Keratinocyte (primary cell): Measurements from ENCODE around the gene CHI3L1. TPM values are rescaled to one million over a fixed set of nuclear protein-coding genes. Genes with fewer than 3 reads are reported as not detected.

Experiments
- DNase-seq: peaks from one replicate; pipeline ENCODE4 v3.0.0-alpha.2; 2011; ENCODE audit warnings: low read depth, missing footprints, low spot score
- FAIRE-seq: peaks from 2 replicates; lab custom pipeline; 2011; peaks lifted over from hg19 to GRCh38; lab: Jason Lieb, UNC
- H2AFZ ChIP-seq: 2 replicates; pipeline ENCODE4 v1.6.0; 2012; ENCODE audit warnings: low read length, control low read depth, inconsistent platforms; ENCODE audit not compliant: control insufficient read depth
- H3K27ac ChIP-seq: 2 replicates; pipeline ENCODE4 v1.5.1; 2011; ENCODE audit warnings: low read length; ENCODE audit not compliant: control insufficient read depth, insufficient read depth
- H3K27me3 ChIP-seq: 3 replicates; pipeline ENCODE4 v1.6.0; 2011; ENCODE audit warnings: low read length; ENCODE audit not compliant: control insufficient read depth, insufficient read depth; ENCODE audit errors: extremely low read depth
- H3K36me3 ChIP-seq, 2 experiments: 2 replicates in 1 of 2; 3 replicates in 1 of 2; pipeline ENCODE4 v1.5.1; 2011; ENCODE audit warnings: low read length in 2 of 2, mild to moderate bottlenecking in 1 of 2; ENCODE audit not compliant: control insufficient read depth in 2 of 2, insufficient read depth in 2 of 2; ENCODE audit errors: extremely low read depth in 1 of 2
- H3K4me1 ChIP-seq: 3 replicates; pipeline ENCODE4 v1.5.1; 2011; ENCODE audit warnings: low read length; ENCODE audit not compliant: control insufficient read depth, insufficient read depth; ENCODE audit errors: extremely low read depth
- H3K4me2 ChIP-seq: 3 replicates; pipeline ENCODE4 v1.6.0; 2011; ENCODE audit warnings: low read depth, low read length; ENCODE audit not compliant: control insufficient read depth, insufficient read depth; ENCODE audit errors: extremely low read depth
- H3K4me3 ChIP-seq, 3 experiments: fragments of 200-600 bp in 1 of 3; sonication (generic) in 1 of 3; 2 replicates in 2 of 3; 3 replicates in 1 of 3; pipeline ENCODE4 v1.5.1; 2011 to 2016; ENCODE audit warnings: low read length in 3 of 3, mild to moderate bottlenecking in 3 of 3, control low read depth in 2 of 3, inconsistent platforms in 1 of 3, low read depth in 1 of 3, mixed read lengths in 1 of 3, mixed run types in 1 of 3, moderate library complexity in 1 of 3; ENCODE audit not compliant: control insufficient read depth in 2 of 3, insufficient read depth in 2 of 3; ENCODE audit errors: extremely low read depth in 1 of 3
- H3K79me2 ChIP-seq: 2 replicates; pipeline ENCODE4 v1.6.0; 2012; ENCODE audit warnings: low read length; ENCODE audit not compliant: control insufficient read depth, insufficient read depth
- H3K9ac ChIP-seq: 3 replicates; pipeline ENCODE4 v1.6.0; 2011; ENCODE audit warnings: low read length; ENCODE audit not compliant: control insufficient read depth, insufficient read depth; ENCODE audit errors: extremely low read depth
- H3K9me1 ChIP-seq: 3 replicates; pipeline ENCODE4 v1.6.0; 2011; ENCODE audit warnings: low read length; ENCODE audit not compliant: control insufficient read depth, insufficient read depth; ENCODE audit errors: extremely low read depth
- H3K9me3 ChIP-seq: 2 replicates; pipeline ENCODE4 v1.5.1; 2012; ENCODE audit warnings: low read depth, low read length; ENCODE audit not compliant: control insufficient read depth
- H4K20me1 ChIP-seq: 3 replicates; pipeline ENCODE4 v1.6.0; 2011; ENCODE audit warnings: low read length; ENCODE audit not compliant: control insufficient read depth, insufficient read depth; ENCODE audit errors: extremely low read depth
- CTCF ChIP-seq, 3 experiments: IDR thresholded peaks in 1 of 3; conservative IDR thresholded peaks in 1 of 3; optimal IDR thresholded peaks in 1 of 3; 2 replicates in 2 of 3; 3 replicates in 1 of 3; pipeline versions ENCODE3 to v1.5.1; 2011; ENCODE audit warnings: low read length in 3 of 3, mild to moderate bottlenecking in 3 of 3, moderate library complexity in 2 of 3, control low read depth in 1 of 3, inconsistent platforms in 1 of 3; ENCODE audit not compliant: insufficient read depth in 2 of 3; ENCODE audit errors: extremely low read depth in 1 of 3
- EZH2 ChIP-seq: IDR thresholded peaks from one replicate; pipeline ENCODE4 v1.6.1; 2012; ENCODE audit warnings: inconsistent platforms, mild to moderate bottlenecking, low read length, moderate library complexity
- dilution Hi-C: fragments of 300-500 bp; cut with MboI; formaldehyde crosslinking; loops from one replicate; pipeline ENCODE4 v1.7.0; 2020; ENCODE audit warnings: low sequenced_read_pairs; ENCODE audit not compliant: extremely low pct_ligation_motif_present
- polyA plus RNA-seq, 5 experiments: library from polyadenylated mRNA; depleted of rRNA in 3 of 5; stranded (reverse) in 3 of 5; stranded (forward) in 1 of 5; unstranded in 1 of 5; fragments of >200 nt; gene quantifications; 1 replicate in 1 of 5; 2 replicates in 3 of 5; 3 replicates in 1 of 5; pipeline versions ENCODE4 v1.2.1 to v1.2.3, GENCODE V29; 2011 to 2012; ENCODE audit warnings: missing spikeins in 2 of 5, low read depth in 1 of 5, low replicate concordance in 1 of 5

Gene CHI3L1
- polyA plus RNA-seq, 1 donor (not counting 4 experiments of a cell fraction or from before 2014, with no cell fraction given): 0.20 TPM

- no peaks in the 10 kb centered on the region for H4K20me1 ChIP-seq
- no peaks in the 10 kb centered on the region for H3K36me3 ChIP-seq
- H3K9ac ChIP-seq: no peak overlapping the region
- TF ChIP-seq CTCF (optimal IDR thresholded peaks at IDR 0.05 in 1 of 3, IDR thresholded peaks at IDR 0.05 in 1 of 3, conservative IDR thresholded peaks at IDR 0.05 in 1 of 3; ENCODE audit: extremely low read depth in 1 of 3, insufficient read depth in 2 of 3, low read length in 3 of 3) (no peak), EZH2 (no peak)
- no peak for FAIRE-seq
- no peaks in the 10 kb centered on the region for H3K4me1 ChIP-seq
- H3K4me3 ChIP-seq: no peak overlapping the region
- H3K9me1 ChIP-seq: no peaks in the 10 kb centered on the region
- no peaks in the 10 kb centered on the region for H3K79me2 ChIP-seq
- no peak overlapping the region for H2AFZ ChIP-seq
- no peak for DNase-seq
- no peak overlapping the region for H3K27ac ChIP-seq
- peaks cover 24% of the 10 kb centered on the region for H3K27me3 ChIP-seq
- H3K4me2 ChIP-seq: no peak overlapping the region
- dilution Hi-C loops: no loop called here
- H3K9me3 ChIP-seq: peaks cover 3% of the 10 kb centered on the region
Observed at GRCh38 chr1:203162403-203162802, 24.1 kb downstream of the CHI3L1 start.

GRCh38 chr1:203161703-203162102 is 24.8 kb downstream of the CHI3L1 start:
- Histone ChIP-seq H3K9me1 (no peaks in the 10 kb centered on the region), H3K79me2 (no peaks in the 10 kb centered on the region), H3K36me3 (no peaks in the 10 kb centered on the region), H2AFZ (no peak overlapping the region), H4K20me1 (no peaks in the 10 kb centered on the region), H3K4me1 (no peaks in the 10 kb centered on the region), H3K27ac (no peak overlapping the region), H3K27me3 (peaks cover 24% of the 10 kb centered on the region), H3K9ac (no peak overlapping the region), H3K4me2 (no peak overlapping the region), H3K4me3 (no peak overlapping the region), H3K9me3 (peaks cover 3% of the 10 kb centered on the region)
- dilution Hi-C loops: no loop called here
- FAIRE-seq: no peak
- TF ChIP-seq EZH2 (no peak), CTCF (optimal IDR thresholded peaks at IDR 0.05 in 1 of 3, IDR thresholded peaks at IDR 0.05 in 1 of 3, conservative IDR thresholded peaks at IDR 0.05 in 1 of 3; ENCODE audit: extremely low read depth in 1 of 3, insufficient read depth in 2 of 3, low read length in 3 of 3) (no peak)
- no peak for DNase-seq
